Mesendoderm (in vitro differentiated cells): Measurements from ENCODE around the gene WASF3.

Experiments
- DNase-seq: peaks from one replicate; pipeline ENCODE4 v3.0.0; 2013
- H2AK5ac ChIP-seq: 2 replicates; pipeline ENCODE4 v1.6.1; 2013; ENCODE audit warnings: low read length, inconsistent platforms
- H2BK120ac ChIP-seq: 2 replicates; pipeline ENCODE4 v1.6.1; 2013; ENCODE audit warnings: low read depth, mild to moderate bottlenecking, low read length, moderate library complexity, mixed read lengths
- H2BK15ac ChIP-seq: replicated peaks from 2 replicates; pipeline ENCODE4 v1.6.1; 2013; ENCODE audit warnings: low read depth, mild to moderate bottlenecking, moderate library complexity
- H2BK5ac ChIP-seq: 2 replicates; pipeline ENCODE4 v1.6.1; 2013; ENCODE audit warnings: low read length, inconsistent platforms
- H3K18ac ChIP-seq: 2 replicates; pipeline ENCODE4 v1.6.1; 2013; ENCODE audit warnings: mild to moderate bottlenecking, low read length, mixed read lengths
- H3K23ac ChIP-seq: one replicate; pipeline ENCODE4 v1.6.1; 2013; ENCODE audit warnings: low read length
- H3K27ac ChIP-seq: 2 replicates; pipeline ENCODE4 v1.5.1; 2013; ENCODE audit warnings: low read depth, mild to moderate bottlenecking, inconsistent platforms, low read length, moderate library complexity
- H3K27me3 ChIP-seq: 2 replicates; pipeline ENCODE4 v1.6.1; 2013; ENCODE audit warnings: low read length, control low read depth, mild to moderate bottlenecking, inconsistent platforms; ENCODE audit not compliant: insufficient read depth, poor library complexity
- H3K36me3 ChIP-seq: 2 replicates; pipeline ENCODE4 v1.6.1; 2013; ENCODE audit warnings: low read length, inconsistent platforms; ENCODE audit not compliant: control insufficient read depth, insufficient read depth
- H3K4ac ChIP-seq: one replicate; pipeline ENCODE4 v1.6.1; 2013; ENCODE audit warnings: low read depth, mild to moderate bottlenecking, low read length, moderate library complexity
- H3K4me1 ChIP-seq: 2 replicates; pipeline ENCODE4 v1.6.1; 2013; ENCODE audit warnings: low read depth, low read length, inconsistent platforms; ENCODE audit not compliant: control insufficient read depth
- H3K4me2 ChIP-seq: 2 replicates; pipeline ENCODE4 v1.6.1; 2013; ENCODE audit warnings: low read length
- H3K4me3 ChIP-seq: 2 replicates; pipeline ENCODE4 v1.5.1; 2013; ENCODE audit warnings: mild to moderate bottlenecking, low read length
- H3K56ac ChIP-seq: one replicate; pipeline ENCODE4 v1.6.1; 2013; ENCODE audit warnings: low read length
- H3K79me1 ChIP-seq: 2 replicates; pipeline ENCODE4 v1.6.1; 2013; ENCODE audit warnings: low read length, inconsistent platforms
- H3K79me2 ChIP-seq: 2 replicates; pipeline ENCODE4 v1.6.1; 2013; ENCODE audit warnings: mild to moderate bottlenecking, low read length; ENCODE audit not compliant: control insufficient read depth, insufficient read depth
- H3K9ac ChIP-seq: 2 replicates; pipeline ENCODE4 v1.6.1; 2013; ENCODE audit warnings: low read length, inconsistent platforms
- H4K5ac ChIP-seq: one replicate; pipeline ENCODE4 v1.6.1; 2013; ENCODE audit warnings: low read length
- H4K8ac ChIP-seq: one replicate; pipeline ENCODE4 v1.6.1; 2013; ENCODE audit warnings: low read depth, mild to moderate bottlenecking, control low read depth, low read length, moderate library complexity
- WGBS: extraction: QIAGEN DNeasy Blood & Tissue Kit; methylation state at CpG from one replicate; pipeline ENCODE4 v1.1.7; 2013; ENCODE audit warnings: low lambda C conversion rate, missing lambda C conversion rate; ENCODE audit not compliant: insufficient coverage; ENCODE audit errors: extremely low coverage; 5-methylcytosine and 5-hydroxymethylcytosine counted together

The WASF3 gene

GRCh38 chr13:26686285-26686684, 128.8 kb downstream of the WASF3 start:
- Histone ChIP-seq H3K56ac (no peak overlapping the region), H3K79me2 (no peaks in the 10 kb centered on the region), H3K27me3 (no peaks in the 10 kb centered on the region), H3K9ac (no peak overlapping the region), H2BK5ac (no peak overlapping the region), H3K4me3 (no peak overlapping the region), H3K4me2 (no peak overlapping the region), H2AK5ac (no peak overlapping the region), H3K27ac (no peak overlapping the region), H3K4ac (no peak overlapping the region), H4K5ac (no peak overlapping the region), H3K36me3 (peaks cover 2% of the 10 kb centered on the region), H3K79me1 (no peaks in the 10 kb centered on the region), H3K18ac (no peak overlapping the region), H3K4me1 (no peaks in the 10 kb centered on the region), H4K8ac (no peak overlapping the region), H2BK120ac (no peak overlapping the region), H3K23ac (no peak overlapping the region), H2BK15ac (no peak overlapping the region)
- WGBS = no CpG with 5 or more reads among the region's 2 CpGs
- DNase-seq = no peak

GRCh38 chr13:26688286-26688685, 130.8 kb downstream of the WASF3 start:
- Histone ChIP-seq H3K79me2 (no peaks in the 10 kb centered on the region), H3K27me3 (no peaks in the 10 kb centered on the region), H3K18ac (no peak overlapping the region), H3K79me1 (no peaks in the 10 kb centered on the region), H3K4me3 (no peak overlapping the region), H2BK5ac (no peak overlapping the region), H3K4me2 (no peak overlapping the region), H2BK120ac (no peak overlapping the region), H3K4me1 (no peaks in the 10 kb centered on the region), H3K4ac (no peak overlapping the region), H3K27ac (no peak overlapping the region), H4K8ac (no peak overlapping the region), H3K9ac (no peak overlapping the region), H3K23ac (no peak overlapping the region), H2AK5ac (no peak overlapping the region), H2BK15ac (no peak overlapping the region), H3K36me3 (peaks cover 2% of the 10 kb centered on the region), H3K56ac (no peak overlapping the region), H4K5ac (no peak overlapping the region)
- no peak for DNase-seq
- no CpG with 5 or more reads among the region's 8 CpGs for WGBS

GRCh38 chr13:26688980-26689379, 131.5 kb downstream of the WASF3 start:
- no peak overlapping the region for H3K4me3 ChIP-seq
- H3K18ac ChIP-seq = no peak overlapping the region
- H3K9ac ChIP-seq = no peak overlapping the region
- no peak overlapping the region for H2BK5ac ChIP-seq
- H2BK120ac ChIP-seq = no peak overlapping the region
- no peak overlapping the region for H3K56ac ChIP-seq
- H2AK5ac ChIP-seq = no peak overlapping the region
- no peaks in the 10 kb centered on the region for H3K79me2 ChIP-seq
- no peaks in the 10 kb centered on the region for H3K4me1 ChIP-seq
- no peak for DNase-seq
- peaks cover 2% of the 10 kb centered on the region for H3K36me3 ChIP-seq
- WGBS = no CpG with 5 or more reads among the region's 4 CpGs
- H3K4me2 ChIP-seq = no peak overlapping the region
- no peak overlapping the region for H2BK15ac ChIP-seq
- H3K23ac ChIP-seq = no peak overlapping the region
- H3K79me1 ChIP-seq = no peaks in the 10 kb centered on the region
- no peak overlapping the region for H3K27ac ChIP-seq
- H3K4ac ChIP-seq = no peak overlapping the region
- no peak overlapping the region for H4K8ac ChIP-seq
- H4K5ac ChIP-seq = no peak overlapping the region
- no peaks in the 10 kb centered on the region for H3K27me3 ChIP-seq

- H3K9ac ChIP-seq = no peak overlapping the region
- H3K27me3 ChIP-seq = no peaks in the 10 kb centered on the region
- H2AK5ac ChIP-seq = no peak overlapping the region
- no peaks in the 10 kb centered on the region for H3K4me1 ChIP-seq
- no peak overlapping the region for H4K8ac ChIP-seq
- H3K4me2 ChIP-seq = no peak overlapping the region
- WGBS = no CpG with 5 or more reads among the region's 10 CpGs
- H3K4ac ChIP-seq = no peak overlapping the region
- no peak overlapping the region for H3K4me3 ChIP-seq
- H3K79me1 ChIP-seq = no peaks in the 10 kb centered on the region
- no peak overlapping the region for H2BK5ac ChIP-seq
- H3K36me3 ChIP-seq = no peaks in the 10 kb centered on the region
- H3K56ac ChIP-seq = peak overlapping the region; percentile 25
- H2BK120ac ChIP-seq = no peak overlapping the region
- no peaks in the 10 kb centered on the region for H3K79me2 ChIP-seq
- H2BK15ac ChIP-seq = no peak overlapping the region
- H4K5ac ChIP-seq = no peak overlapping the region
- H3K27ac ChIP-seq = no peak overlapping the region
- DNase-seq = peak; percentile 78
- no peak overlapping the region for H3K18ac ChIP-seq
- H3K23ac ChIP-seq = no peak overlapping the region
These were observed 136.4 kb downstream of the WASF3 start for GRCh38 chr13:26693749-26694463.

GRCh38 chr13:26694609-26695359, 137.3 kb downstream of the WASF3 start:
- Histone ChIP-seq H4K5ac (no peak overlapping the region), H3K4ac (no peak overlapping the region), H3K27ac (no peak overlapping the region), H3K4me3 (no peak overlapping the region), H3K36me3 (no peaks in the 10 kb centered on the region), H3K27me3 (no peaks in the 10 kb centered on the region), H2BK5ac (no peak overlapping the region), H3K56ac (peak overlapping the region; percentile 15), H3K4me1 (no peaks in the 10 kb centered on the region), H2BK120ac (no peak overlapping the region), H2AK5ac (no peak overlapping the region), H2BK15ac (no peak overlapping the region), H3K4me2 (no peak overlapping the region), H3K23ac (no peak overlapping the region), H4K8ac (no peak overlapping the region), H3K79me2 (no peaks in the 10 kb centered on the region), H3K79me1 (no peaks in the 10 kb centered on the region), H3K18ac (no peak overlapping the region), H3K9ac (no peak overlapping the region)
- WGBS = no CpG with 5 or more reads among the region's 19 CpGs
- no peak for DNase-seq
